K562 (cell line): Measurements from ENCODE around the gene TMEM132D.

Experiments
- GABPB1 ChIP-seq: sonication (generic); formaldehyde crosslinking; IDR thresholded peaks from 2 replicates; pipeline ENCODE4 v1.8.0; 2022; ENCODE audit warnings: mild to moderate bottlenecking, missing genetic modification reagents
- JUNB ChIP-seq: fragments of 450-650 bp; formaldehyde crosslinking; conservative IDR thresholded peaks from 2 replicates; pipeline ENCODE4 v1.4.0; 2020; ENCODE audit warnings: mild to moderate bottlenecking
- SRF ChIP-seq, 2 experiments: fragments of 250-450, 450-650 bp in 1 of 2; sonication (Bioruptor Pico) in 1 of 2; sonication (generic) in 1 of 2; formaldehyde crosslinking; IDR thresholded peaks; 2 replicates each; pipeline versions ENCODE4 v1.5.0 to v1.5.1; 2020 to 2022; ENCODE audit warnings: mild to moderate bottlenecking in 1 of 2, missing genetic modification reagents in 1 of 2
- ZNF280B ChIP-seq: fragments of 250-450 bp; sonication (Bioruptor Pico); IDR thresholded peaks from 2 replicates; pipeline ENCODE4 v1.5.1; 2021; ENCODE audit warnings: mild to moderate bottlenecking
- ZNF518B ChIP-seq: fragments of 250-450 bp; sonication (Bioruptor Pico); IDR thresholded peaks from 2 replicates; pipeline ENCODE4 v1.5.0; 2021; ENCODE audit warnings: mild to moderate bottlenecking, moderate library complexity

- no peak for TF ChIP-seq ZNF518B
- no peak for TF ChIP-seq ZNF280B (CRISPR knock-in tag)
- TF ChIP-seq GABPB1 (CRISPR knock-in tag): no peak
- TF ChIP-seq JUNB (CRISPR knock-in tag): no peak
- TF ChIP-seq SRF (CRISPR knock-in tag; IDR thresholded peaks at IDR 0.05): no peak
Observed at GRCh38 chr12:129530517-129530916, 373.3 kb downstream of the TMEM132D start.
